ENCODE data around the gene KANSL1L. TPM values are rescaled to one million over a fixed set of nuclear protein-coding genes. Genes with fewer than 3 reads are reported as not detected.

The KANSL1L gene
- total RNA-seq, 1 experiment from 2014 or later = 7.4 TPM

- POLR2A ChIA-PET = interaction anchor here (1.2 kb wide), 1 partner anchor 117 kb away, joined by 3 read pairs; no protein-coding TSS in a partner anchor
- TF ChIP-seq CTCF (IDR thresholded peaks at IDR 0.05; ENCODE audit: unreplicated experiment) = no peak
- H3K4me3 Mint-ChIP-seq (ENCODE audit: unreplicated experiment) = no peak overlapping the region
- no TSS peak for BruUV-seq (replicated peaks)
- no peaks in the 10 kb centered on the region for H3K9me3 Mint-ChIP-seq (ENCODE audit: unreplicated experiment)
- CTCF ChIA-PET = interaction anchor here (0.6 to 1.0 kb wide), 3 partner anchors 12 to 1946 kb away, joined by 3 read pairs; no protein-coding TSS in a partner anchor
- no peaks in the 10 kb centered on the region for H3K36me3 Mint-ChIP-seq (ENCODE audit: insufficient read depth, unreplicated experiment)
- no peak overlapping the region for H3K27ac Mint-ChIP-seq (ENCODE audit: low read depth, unreplicated experiment)
- intact Hi-C loops (cut with micrococcal nuclease) = no loop called here
- no peaks in the 10 kb centered on the region for H3K4me1 Mint-ChIP-seq (ENCODE audit: insufficient read depth, unreplicated experiment)
- no peaks in the 10 kb centered on the region for H3K27me3 Mint-ChIP-seq (ENCODE audit: insufficient read depth, unreplicated experiment)
- DNase-seq (ENCODE audit: unreplicated experiment) = no peak
Observed at GRCh38 chr2:210054696-210055095, 116.5 kb downstream of the KANSL1L start.

- CTCF ChIA-PET = interaction anchor here (0.6 to 0.9 kb wide), 2 partner anchors 9 to 26 kb away, joined by 3 to 5 read pairs; no protein-coding TSS in a partner anchor
- peaks cover 6% of the 10 kb centered on the region for H3K36me3 Mint-ChIP-seq (ENCODE audit: insufficient read depth, unreplicated experiment)
- no peak for DNase-seq (ENCODE audit: unreplicated experiment)
- no peak overlapping the region for H3K27ac Mint-ChIP-seq (ENCODE audit: low read depth, unreplicated experiment)
- no peaks in the 10 kb centered on the region for H3K4me1 Mint-ChIP-seq (ENCODE audit: insufficient read depth, unreplicated experiment)
- H3K4me3 Mint-ChIP-seq (ENCODE audit: unreplicated experiment) = no peak overlapping the region
- POLR2A ChIA-PET = interaction anchor here (0.7 to 1.1 kb wide), 3 partner anchors 10 to 68 kb away, joined by 3 to 5 read pairs (median 3); no protein-coding TSS in a partner anchor
- no peak for TF ChIP-seq CTCF (IDR thresholded peaks at IDR 0.05; ENCODE audit: unreplicated experiment)
- no peaks in the 10 kb centered on the region for H3K9me3 Mint-ChIP-seq (ENCODE audit: unreplicated experiment)
- no peaks in the 10 kb centered on the region for H3K27me3 Mint-ChIP-seq (ENCODE audit: insufficient read depth, unreplicated experiment)
- intact Hi-C loops (cut with micrococcal nuclease) = no loop called here
- no TSS peak for BruUV-seq (replicated peaks)
Observed at GRCh38 chr2:210050885-210051284, 120.3 kb downstream of the KANSL1L start.

- CTCF ChIA-PET = interaction anchor here (0.6 to 0.8 kb wide), 2 partner anchors 23 to 619 kb away, joined by 3 to 4 read pairs; no protein-coding TSS in a partner anchor
- H3K27ac Mint-ChIP-seq (ENCODE audit: low read depth, unreplicated experiment) = no peak overlapping the region
- H3K27me3 Mint-ChIP-seq (ENCODE audit: insufficient read depth, unreplicated experiment) = no peaks in the 10 kb centered on the region
- no peak for DNase-seq (ENCODE audit: unreplicated experiment)
- intact Hi-C loops (cut with micrococcal nuclease) = no loop called here
- H3K9me3 Mint-ChIP-seq (ENCODE audit: unreplicated experiment) = no peaks in the 10 kb centered on the region
- H3K4me3 Mint-ChIP-seq (ENCODE audit: unreplicated experiment) = no peak overlapping the region
- BruUV-seq (replicated peaks) = no TSS peak
- peaks cover 9% of the 10 kb centered on the region for H3K36me3 Mint-ChIP-seq (ENCODE audit: insufficient read depth, unreplicated experiment)
- POLR2A ChIA-PET = interaction anchor here (0.6 to 1.0 kb wide), 3 partner anchors 9 to 11 kb away, joined by 3 to 4 read pairs (median 3); no protein-coding TSS in a partner anchor
- TF ChIP-seq CTCF (IDR thresholded peaks at IDR 0.05; ENCODE audit: unreplicated experiment) = no peak
- no peaks in the 10 kb centered on the region for H3K4me1 Mint-ChIP-seq (ENCODE audit: insufficient read depth, unreplicated experiment)
Observed at GRCh38 chr2:210049831-210050230, 121.4 kb downstream of the KANSL1L start.

- Mint-ChIP-seq H3K4me1 (ENCODE audit: insufficient read depth, unreplicated experiment) (no peaks in the 10 kb centered on the region), H3K27me3 (ENCODE audit: insufficient read depth, unreplicated experiment) (no peaks in the 10 kb centered on the region), H3K36me3 (ENCODE audit: insufficient read depth, unreplicated experiment) (peaks cover 18% of the 10 kb centered on the region), H3K27ac (ENCODE audit: low read depth, unreplicated experiment) (no peak overlapping the region), H3K9me3 (ENCODE audit: unreplicated experiment) (no peaks in the 10 kb centered on the region), H3K4me3 (ENCODE audit: unreplicated experiment) (no peak overlapping the region)
- intact Hi-C loops (cut with micrococcal nuclease) = no loop called here
- TF ChIP-seq CTCF (IDR thresholded peaks at IDR 0.05; ENCODE audit: unreplicated experiment) = no peak
- BruUV-seq (replicated peaks) = no TSS peak
- POLR2A ChIA-PET = no interaction called here
- no peak for DNase-seq (ENCODE audit: unreplicated experiment)
- CTCF ChIA-PET = no interaction called here
Observed at GRCh38 chr2:210046851-210047500, 124.2 kb downstream of the KANSL1L start.
